GM21360 (cell line): ENCODE data around the gene SLC35D1.
"Not testable (repeated sequence)": the region's sequence is repeated elsewhere in the genome, so short reads cannot be mapped to it uniquely, and the experiment has no call there.

Source experiments
- ATAC-seq: cut with Tn5 transposase; IDR thresholded peaks from one replicate; pipeline ENCODE4 v1.9.1; 2021; ENCODE audit warnings: mild to moderate bottlenecking, moderate library complexity; ENCODE audit not compliant: unreplicated experiment

SLC35D1 gene

DNA sequence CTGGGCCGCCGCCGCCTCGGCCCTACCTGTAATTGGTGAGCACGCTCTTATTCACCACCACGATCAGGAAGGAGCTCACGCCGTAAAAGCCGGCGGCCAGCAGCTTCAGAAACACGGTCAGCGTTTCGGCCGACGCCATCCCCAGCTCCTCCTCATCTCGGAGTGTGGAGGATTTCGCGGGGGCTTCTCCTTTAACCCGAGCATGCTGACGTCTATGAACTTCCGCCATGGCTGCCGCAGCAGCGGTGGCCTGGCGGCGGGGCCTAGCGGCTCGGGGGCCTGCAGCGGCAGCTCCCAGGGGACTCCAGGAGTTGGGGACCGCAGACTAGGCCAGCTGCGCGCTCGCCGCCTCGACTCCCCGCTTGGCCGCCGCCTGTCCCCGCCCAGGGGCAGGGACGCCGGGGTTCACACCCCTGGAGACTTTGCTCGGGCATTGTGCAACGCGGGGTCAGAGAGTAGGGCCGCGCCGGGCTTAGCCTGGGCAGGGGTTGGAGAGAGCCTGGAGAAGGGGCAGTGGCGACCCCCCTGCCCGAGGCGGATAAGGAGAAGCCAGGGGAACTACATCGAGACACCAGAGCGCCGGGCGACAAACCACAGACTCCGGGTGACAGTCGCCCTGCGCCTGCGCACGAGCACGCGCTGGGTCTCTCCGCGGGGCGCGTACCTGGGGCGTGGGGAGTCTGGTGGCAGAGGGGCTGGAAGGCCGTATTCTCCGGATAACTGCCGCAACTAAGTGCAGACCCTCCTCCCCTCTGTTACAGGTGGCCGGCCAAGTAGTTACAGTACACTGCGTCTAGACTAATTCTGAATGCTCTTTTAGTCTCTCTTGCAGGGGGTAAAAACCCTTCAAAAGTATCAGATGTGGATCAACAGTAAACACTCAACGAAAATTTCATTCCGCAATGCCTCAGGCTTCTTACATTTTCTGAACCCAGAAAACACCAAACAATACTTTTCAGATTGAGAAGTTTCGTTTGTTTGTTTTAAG, at the start of gene SLC35D1:
SLC35D1 (minus strand) TSS at position 364 of the 988 bp plus-strand sequence; CDS start at position 229, 135 bp downstream.
- ATAC-seq = peak; percentile 77

DNA sequence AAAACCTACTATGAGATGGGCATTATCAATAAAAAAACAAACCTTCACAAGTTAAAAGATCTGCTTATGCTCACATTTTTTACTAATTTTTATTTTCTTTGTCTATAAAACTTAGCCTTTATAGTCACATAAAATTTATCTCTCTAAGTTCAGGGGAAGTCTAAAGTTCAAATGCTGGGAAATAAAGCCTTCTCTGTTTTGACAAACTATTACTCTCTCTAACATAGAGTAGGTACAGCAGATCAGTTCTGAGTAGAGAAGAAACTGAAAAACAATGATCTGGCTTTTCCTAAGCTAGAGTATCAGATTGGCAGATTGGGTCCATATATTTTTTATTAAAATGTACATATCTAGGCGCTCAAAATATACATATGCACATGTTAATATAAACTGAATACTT, 49.6 kb upstream of the SLC35D1 start:
- no peak for ATAC-seq

DNA sequence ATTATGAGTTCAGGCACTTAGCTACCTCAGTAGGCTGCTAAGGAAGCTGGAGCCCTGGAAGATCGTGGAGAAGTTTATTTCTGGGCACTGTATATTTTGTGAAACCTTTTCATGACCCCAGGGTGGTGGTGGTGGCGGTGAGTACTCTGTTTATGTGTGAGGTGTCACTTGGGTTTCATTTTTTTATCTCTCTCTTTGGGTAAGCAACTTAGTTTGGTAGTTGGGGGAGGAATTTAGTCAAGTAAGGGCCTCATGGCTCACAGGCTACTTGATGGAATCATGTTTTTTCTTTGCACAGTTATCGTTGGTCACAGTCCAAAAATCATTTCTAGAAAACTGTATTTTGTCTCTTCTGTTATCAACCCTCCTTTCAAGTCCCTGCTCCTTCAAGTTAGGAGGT, 46.9 kb upstream of the SLC35D1 start:
- no peak for ATAC-seq

DNA sequence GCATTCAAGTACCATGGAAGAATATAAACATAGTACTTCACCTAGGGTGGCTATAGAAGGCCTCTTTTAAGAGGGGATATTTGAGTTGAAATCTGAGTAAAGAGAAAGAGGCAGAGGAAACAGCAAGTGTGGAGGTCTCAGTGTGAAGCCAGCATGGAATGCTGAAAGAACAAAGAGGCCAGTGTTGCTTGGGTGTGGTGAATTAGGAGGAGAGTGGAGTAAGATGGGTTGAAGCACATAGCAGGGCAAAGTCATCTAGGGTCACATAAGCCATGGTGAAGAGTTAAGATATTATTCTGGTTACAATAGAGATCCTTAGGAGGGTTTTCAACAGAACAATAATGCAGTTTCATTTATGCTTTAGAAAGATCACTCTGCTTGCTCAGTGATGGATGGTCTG, 43.4 kb upstream of the SLC35D1 start:
- ATAC-seq = no peak

DNA sequence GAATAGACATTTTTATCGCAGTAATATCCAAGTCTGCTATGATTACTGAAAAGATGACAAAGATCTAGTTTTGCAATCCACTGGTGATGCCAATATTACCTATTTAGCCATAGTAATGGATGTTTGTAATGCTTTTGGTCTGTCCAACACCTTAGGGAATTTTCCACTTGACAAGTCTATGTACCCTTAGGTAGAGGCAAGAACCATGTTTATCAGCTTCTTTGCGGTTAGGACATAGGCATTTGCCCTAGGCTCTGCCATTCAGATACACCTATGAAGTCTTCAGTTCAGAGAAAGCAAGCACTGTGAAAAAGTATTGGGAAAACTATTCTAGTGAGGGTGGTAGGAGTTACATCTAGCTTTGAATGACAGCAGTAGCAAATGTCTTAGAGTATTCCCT, 40.2 kb upstream of the SLC35D1 start:
- no peak for ATAC-seq

DNA sequence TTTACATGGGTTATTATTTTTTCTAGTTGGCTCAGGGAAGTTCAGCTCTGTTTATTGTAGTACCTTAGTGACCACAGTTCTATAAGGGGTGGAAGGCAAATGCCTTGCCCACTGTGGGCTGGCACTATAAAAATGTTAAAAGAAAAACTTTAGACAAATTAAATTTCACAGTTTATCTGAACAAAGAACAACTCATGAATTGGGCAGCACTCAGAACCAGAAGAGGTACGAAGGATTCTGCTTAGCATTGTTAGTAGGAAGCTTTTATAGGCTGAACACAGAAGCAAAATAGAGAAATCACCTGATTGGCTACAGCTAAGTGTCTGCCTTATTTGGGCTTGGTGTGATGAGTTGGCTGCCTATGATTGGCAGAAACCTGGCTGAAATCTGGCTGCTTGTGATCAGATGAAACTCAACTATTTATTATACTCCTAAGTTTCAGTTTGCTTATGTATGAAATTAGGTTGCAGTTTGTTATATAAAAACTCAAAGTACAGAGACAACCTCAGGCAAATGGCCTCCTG, 35.8 kb upstream of the SLC35D1 start:
- ATAC-seq = no peak

DNA sequence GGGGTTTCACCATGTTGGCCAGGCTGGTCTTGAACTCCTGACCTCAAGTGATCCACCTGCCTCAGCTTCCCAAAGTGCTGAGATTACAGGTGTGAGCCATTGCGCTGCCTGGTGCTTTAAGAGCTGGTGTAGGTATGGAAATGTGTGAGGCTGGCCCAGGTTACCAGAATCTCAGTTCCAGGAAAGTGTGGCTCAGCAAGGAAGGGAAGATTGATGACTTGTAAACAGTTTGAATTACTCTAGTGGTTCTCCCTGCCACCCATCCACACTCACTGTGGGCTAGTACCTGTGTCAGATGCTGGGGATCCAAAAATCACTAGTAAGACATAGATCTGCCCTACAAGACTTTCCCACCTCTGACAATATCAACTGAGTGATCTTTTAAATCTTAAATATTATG, 34.5 kb upstream of the SLC35D1 start:
- no peak for ATAC-seq

DNA sequence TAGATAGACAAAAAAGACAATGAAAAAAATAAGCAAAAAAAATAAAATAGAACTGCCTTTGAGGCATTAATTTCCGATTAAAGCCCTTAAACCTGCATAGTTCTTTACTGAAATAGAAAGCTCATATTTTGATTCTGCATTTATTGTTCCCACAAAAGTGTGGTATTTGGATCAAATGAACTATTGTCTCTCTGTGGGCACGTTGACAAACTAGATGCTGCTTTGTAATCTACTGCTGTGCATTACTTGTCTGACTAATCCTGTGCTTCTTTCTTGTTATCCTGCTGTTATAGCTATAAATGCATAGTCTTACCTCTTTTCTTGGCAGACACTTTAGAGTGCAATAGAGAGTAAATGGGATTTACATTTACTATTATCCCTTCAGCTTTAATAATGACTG, 31.4 kb upstream of the SLC35D1 start:
- ATAC-seq = no peak

DNA sequence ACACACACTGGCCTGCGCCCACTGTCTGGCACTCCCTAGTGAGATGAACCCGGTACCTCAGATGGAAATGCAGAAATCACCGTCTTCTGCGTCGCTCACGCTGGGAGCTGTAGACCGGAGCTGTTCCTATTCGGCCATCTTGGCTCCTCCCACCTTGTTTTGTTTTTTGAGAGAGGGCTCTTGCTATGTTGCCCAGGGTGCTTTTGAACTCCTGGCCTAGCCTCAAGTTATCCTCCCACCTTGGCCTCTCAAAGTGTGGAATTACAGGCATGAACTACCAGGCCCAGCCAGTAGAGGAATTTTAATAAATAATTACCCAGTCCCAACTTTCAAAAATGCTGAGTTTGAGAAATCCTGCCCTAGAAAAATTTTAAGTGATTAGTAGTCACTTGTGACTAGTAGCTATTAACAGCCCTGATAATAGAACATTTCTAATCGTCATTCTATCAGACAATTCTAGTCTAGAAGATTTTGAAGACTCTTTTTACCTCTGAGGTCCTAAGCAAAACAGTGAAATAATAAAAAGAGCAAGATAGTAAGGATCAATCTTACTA, 30.9 kb upstream of the SLC35D1 start:
- no peak for ATAC-seq

DNA sequence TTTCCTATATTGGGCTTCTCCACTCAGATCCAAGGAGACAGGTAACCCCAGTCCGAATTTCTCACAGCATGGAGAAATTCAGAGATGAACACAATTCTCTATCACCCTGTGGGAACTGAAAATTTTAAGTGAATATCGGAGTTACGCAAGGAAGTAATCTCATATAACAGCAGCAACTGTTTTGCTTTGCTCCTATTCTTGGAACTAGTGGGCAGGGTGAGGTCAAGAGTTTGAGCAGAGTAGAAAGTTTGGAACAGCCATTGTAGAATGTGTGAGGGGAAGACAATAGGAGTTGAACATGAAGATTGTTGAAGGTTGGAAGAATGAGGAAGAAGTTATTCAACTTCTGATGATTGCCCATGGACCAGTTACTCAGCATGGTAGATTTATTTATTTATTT, 24.3 kb upstream of the SLC35D1 start:
- ATAC-seq = no peak

DNA sequence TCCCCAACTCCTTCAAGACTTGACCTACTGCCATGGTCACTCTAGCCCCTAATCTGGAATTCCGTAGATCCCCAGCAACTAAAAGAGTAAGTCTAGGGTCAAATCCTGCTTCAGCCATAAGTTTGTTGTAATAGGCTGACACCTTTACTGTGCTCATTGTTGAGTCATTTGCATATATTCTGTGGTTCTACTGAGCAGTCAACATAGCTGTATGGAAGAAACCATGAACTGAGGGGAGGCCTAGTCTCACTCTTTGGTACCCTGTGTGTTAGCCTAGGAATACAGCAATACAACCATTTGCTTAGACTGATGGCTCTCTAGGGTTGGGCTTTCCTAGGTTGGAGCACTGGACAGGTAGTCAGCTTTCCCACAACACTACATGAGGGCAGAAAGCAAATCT, 23.6 kb upstream of the SLC35D1 start:
- no peak for ATAC-seq

DNA sequence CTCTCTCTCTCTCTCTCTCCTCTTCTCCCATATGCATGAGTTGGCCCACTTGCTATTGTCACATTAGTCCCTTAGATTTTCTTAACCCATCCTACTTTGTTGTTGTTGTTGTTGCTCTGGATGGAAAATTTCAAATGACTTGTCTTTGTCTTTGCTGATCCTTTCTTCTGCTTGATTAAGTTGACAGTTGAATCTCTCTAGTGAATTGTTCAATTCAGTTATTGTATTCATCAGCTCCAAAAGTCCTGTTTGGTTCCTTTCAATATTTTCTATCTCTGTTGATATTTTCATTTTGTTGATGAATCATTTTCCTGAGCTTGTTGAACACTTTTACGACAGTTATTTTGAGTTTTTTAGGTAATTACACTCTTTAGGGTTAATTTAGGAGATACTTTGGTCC, 18.8 kb upstream of the SLC35D1 start:
- no peak for ATAC-seq

DNA sequence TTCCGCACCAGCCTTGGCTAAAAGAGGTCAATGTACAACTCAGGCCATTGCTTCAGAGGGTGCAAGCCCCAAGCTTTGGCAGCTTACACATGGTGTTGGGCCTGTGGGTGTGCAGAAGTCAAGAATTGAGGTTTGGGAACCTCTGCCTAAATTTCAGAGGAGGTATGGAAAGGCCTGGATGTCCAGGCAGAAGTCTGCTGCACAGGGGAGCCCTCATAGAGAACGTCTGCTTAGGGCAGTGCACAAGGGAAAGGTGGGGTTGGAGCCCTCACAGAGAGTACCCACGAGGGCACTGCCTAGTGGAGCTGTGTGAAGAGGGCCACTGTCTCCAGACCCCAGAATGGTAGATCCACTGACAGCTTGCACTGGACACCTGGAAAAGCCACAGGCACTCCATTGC, 13.7 kb upstream of the SLC35D1 start:
- not testable (repeated sequence) for ATAC-seq

DNA sequence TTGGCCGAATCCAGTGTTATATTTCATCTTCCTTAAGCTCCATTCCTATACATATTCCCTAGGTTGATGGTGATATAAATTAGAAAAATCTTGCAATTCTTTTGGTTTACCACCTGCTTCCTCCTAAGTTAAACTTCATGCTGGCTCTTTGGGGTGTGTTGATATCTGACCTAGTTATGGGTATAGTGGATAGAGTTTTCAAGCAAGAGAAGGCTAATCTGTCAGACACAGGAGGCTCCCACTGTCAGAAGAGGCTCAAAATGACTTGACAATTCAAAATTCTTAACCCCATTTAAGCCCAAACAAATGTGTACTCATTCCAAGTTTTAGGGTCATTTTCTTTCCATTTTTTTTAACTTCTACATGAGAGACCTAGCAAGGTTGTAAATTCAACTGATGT, 8.5 kb upstream of the SLC35D1 start:
- no peak for ATAC-seq

DNA sequence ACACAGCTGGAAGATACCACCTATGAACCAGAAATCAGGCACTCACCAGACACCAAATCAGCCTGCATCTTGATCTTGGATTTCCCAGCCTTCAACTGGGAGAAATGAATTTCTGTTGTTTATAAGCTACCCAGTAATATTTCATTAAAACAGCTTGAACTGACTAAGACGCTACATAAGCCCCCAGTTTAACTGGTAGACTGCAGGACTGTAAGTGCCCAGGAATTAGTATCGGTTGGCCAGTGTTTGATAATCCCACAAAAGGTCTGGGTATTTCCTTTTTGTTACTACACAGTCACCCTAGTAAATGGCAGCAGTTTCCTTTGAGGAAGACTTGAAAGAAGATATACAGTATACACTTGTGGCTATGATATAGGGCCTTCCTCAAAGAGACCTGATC, 7.3 kb upstream of the SLC35D1 start:
- ATAC-seq = no peak

DNA sequence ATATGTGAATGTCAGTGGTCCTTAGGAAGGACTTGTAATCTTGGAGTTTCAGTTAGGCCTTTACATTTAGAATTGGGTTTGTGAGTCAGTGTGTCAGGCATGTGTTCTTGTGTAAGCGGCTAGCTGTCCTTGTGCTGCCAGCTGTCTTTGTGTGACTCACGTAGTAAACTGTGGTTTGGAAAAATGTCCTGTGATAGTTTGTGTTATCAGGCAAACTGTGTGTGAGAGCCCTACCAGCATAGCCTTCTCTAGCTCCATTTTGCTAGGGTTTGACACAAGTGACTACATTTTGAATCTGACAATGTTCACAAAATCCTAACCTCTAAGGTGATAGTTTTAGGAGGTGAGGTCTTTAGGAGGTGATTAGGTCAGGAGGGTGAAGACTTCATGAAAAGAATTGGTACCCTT, 6.9 kb upstream of the SLC35D1 start:
- ATAC-seq = no peak

DNA sequence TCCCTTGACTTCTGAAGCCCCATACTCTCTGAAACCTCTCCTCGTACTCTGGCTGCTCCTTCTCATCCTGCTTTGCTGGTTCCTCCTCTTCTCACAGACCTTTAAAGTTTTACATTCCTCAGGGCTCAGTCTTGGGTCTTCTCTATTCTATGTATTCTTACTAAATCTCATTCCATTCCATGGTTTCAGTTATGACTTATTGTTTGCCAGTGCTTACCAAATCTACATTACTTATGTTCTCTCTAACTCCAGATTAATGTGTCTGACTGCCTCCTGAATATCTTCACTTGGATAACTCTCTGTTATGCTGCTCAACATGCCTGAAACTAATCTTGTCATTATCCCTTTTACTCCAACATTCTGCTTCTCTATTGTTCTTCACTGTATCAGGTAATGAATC, 5.4 kb upstream of the SLC35D1 start:
- ATAC-seq = no peak

DNA sequence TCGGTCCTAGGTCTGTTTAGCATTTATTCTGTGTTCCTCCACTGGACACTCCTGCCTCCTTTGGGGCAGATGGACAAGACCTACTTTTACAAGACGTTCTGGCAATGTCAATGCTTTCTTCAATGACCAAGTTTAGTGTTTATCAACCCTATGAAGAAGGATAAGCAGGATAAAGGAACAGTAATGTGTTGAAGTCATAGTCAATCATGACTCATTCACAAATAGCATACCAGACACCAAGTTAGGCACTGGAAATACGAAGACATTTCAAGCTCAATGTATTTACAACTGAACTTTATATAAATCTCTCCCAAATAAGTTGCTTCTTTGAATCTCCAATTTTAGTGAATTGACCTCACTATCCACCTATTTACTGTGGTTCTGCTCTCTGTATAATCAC, 4.8 kb upstream of the SLC35D1 start:
- ATAC-seq = no peak

DNA sequence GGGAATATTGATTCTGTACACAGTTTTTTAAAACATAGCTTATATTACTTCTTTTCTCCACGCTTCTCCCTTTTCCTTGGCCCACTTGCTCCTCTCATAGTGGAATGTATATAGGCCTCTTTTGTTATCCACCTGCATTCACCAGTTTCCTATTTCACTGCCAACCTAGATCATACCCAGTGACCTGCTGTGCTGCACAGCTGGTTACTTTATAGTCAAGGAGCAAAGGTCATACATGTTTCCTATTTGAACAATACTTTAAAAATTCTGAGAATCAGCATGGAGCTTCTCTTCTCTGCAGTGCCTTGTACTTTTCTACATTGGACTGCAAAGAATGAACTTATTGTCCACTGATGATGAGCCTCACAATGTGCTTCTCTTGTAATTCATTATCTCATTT, 4.3 kb upstream of the SLC35D1 start:
- ATAC-seq = no peak

DNA sequence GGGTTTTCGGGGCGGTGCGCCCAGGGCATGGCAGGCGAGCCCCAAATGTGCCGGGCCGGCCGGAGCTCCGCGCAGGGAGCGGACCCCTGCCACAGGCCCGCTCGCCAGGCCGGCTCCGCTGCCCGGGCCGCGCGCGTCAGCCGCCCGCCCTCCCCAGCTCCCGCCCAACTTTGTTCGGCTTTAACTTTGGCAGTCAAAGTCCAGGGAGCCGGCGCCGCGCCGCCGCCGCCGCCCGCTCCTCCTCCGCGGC, 488 bp downstream of the SLC35D1 start:
- peak; percentile 32 for ATAC-seq

DNA sequence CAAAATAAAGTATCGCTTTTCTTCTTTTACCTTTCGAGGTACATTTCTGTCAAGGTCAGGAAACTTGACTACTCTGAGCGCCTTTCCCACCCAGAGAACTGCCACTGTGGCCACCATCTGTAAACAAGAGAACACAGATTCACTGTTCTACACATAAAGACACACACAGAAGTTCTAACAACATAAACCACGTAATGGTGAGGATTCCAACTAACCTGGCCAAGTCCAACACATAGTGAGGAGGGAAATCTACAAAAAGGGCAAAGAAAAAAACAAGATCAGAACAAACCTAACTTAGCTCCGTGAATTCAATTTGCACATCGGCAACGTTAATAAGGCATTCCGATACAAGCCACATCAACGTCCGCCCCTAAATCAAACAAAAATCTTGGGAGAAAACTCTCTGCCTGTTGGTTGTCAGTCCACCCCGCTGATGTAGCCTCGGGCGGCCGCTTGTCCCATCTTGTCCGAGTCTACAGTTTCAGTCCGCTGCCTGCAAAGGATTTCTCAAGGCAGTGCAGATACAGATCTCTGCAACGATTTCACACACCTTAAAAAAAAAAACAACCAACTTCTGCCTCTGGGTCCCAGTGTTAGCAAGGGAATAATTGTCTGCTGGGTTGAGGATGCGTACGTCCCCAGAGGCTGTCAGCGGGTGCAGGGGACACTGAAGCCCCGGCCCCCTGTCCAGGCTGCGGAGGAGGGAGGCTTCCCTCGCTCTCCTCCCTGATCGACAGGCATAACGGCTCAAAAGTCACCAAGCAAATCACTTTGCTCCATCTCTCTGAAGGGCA, 1.0 kb downstream of the SLC35D1 start:
- ATAC-seq = peak; percentile 8

DNA sequence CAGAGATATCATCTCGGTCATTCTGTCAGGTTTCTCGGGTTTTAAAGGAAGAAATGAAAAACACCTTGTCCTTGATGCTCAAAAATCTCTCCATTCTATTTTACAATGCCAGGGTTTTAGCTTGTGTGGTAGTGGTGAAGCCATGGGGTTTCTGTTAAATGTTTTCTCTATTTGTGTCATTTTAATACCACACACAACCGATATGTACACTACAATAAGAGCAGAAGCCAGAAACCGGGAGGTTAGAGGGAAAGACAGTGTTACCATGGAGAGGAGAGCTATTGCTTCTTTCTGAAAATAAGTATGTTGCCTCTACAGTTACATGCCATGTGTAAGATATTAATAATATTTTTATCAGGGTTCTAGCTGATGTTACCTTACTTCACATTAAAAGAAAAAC, 2.8 kb downstream of the SLC35D1 start:
- no peak for ATAC-seq
